Measurements from ENCODE around the gene MYL1.

MYL1 gene

DNA sequence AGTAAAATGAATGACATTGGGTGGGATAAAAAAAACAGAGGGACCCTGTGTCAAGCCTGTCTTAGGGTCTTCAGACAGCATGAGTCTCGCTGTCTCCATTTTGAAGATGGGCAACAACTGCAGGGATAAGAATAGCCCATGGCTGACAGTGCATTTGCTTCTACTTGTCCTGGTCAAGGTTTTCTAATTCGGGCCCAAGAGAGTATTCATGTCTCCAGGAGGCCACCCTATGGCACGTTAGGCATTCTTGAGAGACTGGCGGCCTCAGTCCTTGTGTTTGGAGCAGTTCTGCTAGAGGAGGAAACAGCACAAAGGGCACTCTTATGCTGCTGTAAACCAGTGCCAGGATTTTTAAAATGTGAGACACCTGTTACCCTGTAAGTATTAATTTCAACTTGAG, 9.5 kb upstream of the MYL1 start:
- Histone ChIP-seq H3K27ac (ENCODE audit: low read depth, low read length) (no peak overlapping the region), H4K20me1 (ENCODE audit: control insufficient read depth, insufficient read depth, low read depth, low read length) (no peaks in the 10 kb centered on the region), H3K9me3 (ENCODE audit: control insufficient read depth, insufficient read depth, low read length) (no peaks in the 10 kb centered on the region), H3K36me3 (ENCODE audit: control insufficient read depth, low read length) (no peaks in the 10 kb centered on the region), H3F3A (ENCODE audit: control insufficient read depth, insufficient read depth) (no peaks in the 10 kb centered on the region), H3K4me2 (ENCODE audit: low read length) (no peak overlapping the region), H3K4me3 (ENCODE audit: low read length) (no peak overlapping the region), H3K4me1 (ENCODE audit: control insufficient read depth, low read length) (no peaks in the 10 kb centered on the region), H3K27me3 (ENCODE audit: control insufficient read depth, low read length) (no peaks in the 10 kb centered on the region), H3K79me2 (ENCODE audit: control insufficient read depth, low read length) (no peaks in the 10 kb centered on the region), H3K9me2 (replicated peaks; ENCODE audit: control insufficient read depth, low read length) (no peaks in the 10 kb centered on the region)
- no peak for TF ChIP-seq EZH2phosphoT487 (IDR thresholded peaks at IDR 0.05; ENCODE audit: borderline replicate concordance, low read length)
- TF ChIP-seq, protein P1, sequence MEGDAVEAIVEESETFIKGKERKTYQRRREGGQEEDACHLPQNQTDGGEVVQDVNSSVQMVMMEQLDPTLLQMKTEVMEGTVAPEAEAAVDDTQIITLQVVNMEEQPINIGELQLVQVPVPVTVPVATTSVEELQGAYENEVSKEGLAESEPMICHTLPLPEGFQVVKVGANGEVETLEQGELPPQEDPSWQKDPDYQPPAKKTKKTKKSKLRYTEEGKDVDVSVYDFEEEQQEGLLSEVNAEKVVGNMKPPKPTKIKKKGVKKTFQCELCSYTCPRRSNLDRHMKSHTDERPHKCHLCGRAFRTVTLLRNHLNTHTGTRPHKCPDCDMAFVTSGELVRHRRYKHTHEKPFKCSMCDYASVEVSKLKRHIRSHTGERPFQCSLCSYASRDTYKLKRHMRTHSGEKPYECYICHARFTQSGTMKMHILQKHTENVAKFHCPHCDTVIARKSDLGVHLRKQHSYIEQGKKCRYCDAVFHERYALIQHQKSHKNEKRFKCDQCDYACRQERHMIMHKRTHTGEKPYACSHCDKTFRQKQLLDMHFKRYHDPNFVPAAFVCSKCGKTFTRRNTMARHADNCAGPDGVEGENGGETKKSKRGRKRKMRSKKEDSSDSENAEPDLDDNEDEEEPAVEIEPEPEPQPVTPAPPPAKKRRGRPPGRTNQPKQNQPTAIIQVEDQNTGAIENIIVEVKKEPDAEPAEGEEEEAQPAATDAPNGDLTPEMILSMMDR (IDR thresholded peaks at IDR 0.05; ENCODE audit: low read depth, low read length, poor library complexity, severe bottlenecking): no peak

DNA sequence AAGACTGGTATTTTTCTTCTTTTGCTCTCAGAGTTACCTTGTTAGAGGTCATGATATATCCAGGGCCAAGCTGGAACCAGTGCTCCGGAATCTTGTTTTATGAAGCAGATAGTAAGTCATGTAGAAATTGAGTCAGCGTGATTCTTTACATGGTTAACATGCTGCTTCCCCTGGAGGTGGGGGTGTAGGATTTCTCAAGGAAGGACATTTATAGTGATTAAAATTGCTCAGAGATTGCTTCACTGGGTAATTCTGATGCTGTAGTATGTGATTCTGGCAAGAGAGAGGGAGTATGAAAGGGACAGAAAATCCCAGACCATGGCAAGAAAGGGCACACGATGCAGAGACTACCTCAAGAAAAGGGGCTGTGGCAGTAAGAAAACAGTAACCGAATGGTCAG, 8.0 kb upstream of the MYL1 start:
- no peaks in the 10 kb centered on the region for H3K9me2 ChIP-seq (replicated peaks; ENCODE audit: control insufficient read depth, low read length)
- no peaks in the 10 kb centered on the region for H3F3A ChIP-seq (ENCODE audit: control insufficient read depth, insufficient read depth)
- H3K4me1 ChIP-seq (ENCODE audit: control insufficient read depth, low read length): no peaks in the 10 kb centered on the region
- no peaks in the 10 kb centered on the region for H3K79me2 ChIP-seq (ENCODE audit: control insufficient read depth, low read length)
- H4K20me1 ChIP-seq (ENCODE audit: control insufficient read depth, insufficient read depth, low read depth, low read length): no peaks in the 10 kb centered on the region
- TF ChIP-seq, protein P1 (IDR thresholded peaks at IDR 0.05; ENCODE audit: low read depth, low read length, poor library complexity, severe bottlenecking): no peak
- no peak for TF ChIP-seq EZH2phosphoT487 (IDR thresholded peaks at IDR 0.05; ENCODE audit: borderline replicate concordance, low read length)
- no peak overlapping the region for H3K4me2 ChIP-seq (ENCODE audit: low read length)
- no peaks in the 10 kb centered on the region for H3K27me3 ChIP-seq (ENCODE audit: control insufficient read depth, low read length)
- H3K27ac ChIP-seq (ENCODE audit: low read depth, low read length): no peak overlapping the region
- H3K9me3 ChIP-seq (ENCODE audit: control insufficient read depth, insufficient read depth, low read length): no peaks in the 10 kb centered on the region
- H3K36me3 ChIP-seq (ENCODE audit: control insufficient read depth, low read length): no peaks in the 10 kb centered on the region
- H3K4me3 ChIP-seq (ENCODE audit: low read length): no peak overlapping the region

DNA sequence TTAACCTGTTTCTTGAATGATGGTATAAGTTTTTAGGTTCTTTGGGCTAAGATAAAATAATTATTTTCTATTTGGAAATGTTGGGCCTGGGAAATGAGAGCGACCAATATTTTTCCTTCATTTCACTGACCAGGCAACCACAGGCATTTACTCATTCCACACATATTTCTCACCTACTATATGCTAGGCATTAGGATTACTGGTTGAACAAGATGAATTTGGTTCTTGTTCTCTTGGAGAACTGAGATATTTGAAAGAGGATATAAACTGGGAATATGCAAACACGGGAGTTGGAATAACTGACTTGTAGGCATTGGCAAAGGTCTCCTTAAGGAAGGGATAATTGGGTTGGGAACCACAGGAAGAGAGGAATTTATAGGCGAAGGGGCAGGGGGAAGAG, 3.9 kb upstream of the MYL1 start:
- TF ChIP-seq, protein P1 (IDR thresholded peaks at IDR 0.05; ENCODE audit: low read depth, low read length, poor library complexity, severe bottlenecking): no peak
- TF ChIP-seq EZH2phosphoT487 (IDR thresholded peaks at IDR 0.05; ENCODE audit: borderline replicate concordance, low read length): no peak
- Histone ChIP-seq H3K4me3 (ENCODE audit: low read length) (no peak overlapping the region), H3K79me2 (ENCODE audit: control insufficient read depth, low read length) (no peaks in the 10 kb centered on the region), H3K36me3 (ENCODE audit: control insufficient read depth, low read length) (no peaks in the 10 kb centered on the region), H3K27me3 (ENCODE audit: control insufficient read depth, low read length) (no peaks in the 10 kb centered on the region), H4K20me1 (ENCODE audit: control insufficient read depth, insufficient read depth, low read depth, low read length) (no peaks in the 10 kb centered on the region), H3K27ac (ENCODE audit: low read depth, low read length) (no peak overlapping the region), H3K4me2 (ENCODE audit: low read length) (no peak overlapping the region), H3K4me1 (ENCODE audit: control insufficient read depth, low read length) (no peaks in the 10 kb centered on the region), H3F3A (ENCODE audit: control insufficient read depth, insufficient read depth) (no peaks in the 10 kb centered on the region), H3K9me2 (replicated peaks; ENCODE audit: control insufficient read depth, low read length) (no peaks in the 10 kb centered on the region), H3K9me3 (ENCODE audit: control insufficient read depth, insufficient read depth, low read length) (no peaks in the 10 kb centered on the region)

DNA sequence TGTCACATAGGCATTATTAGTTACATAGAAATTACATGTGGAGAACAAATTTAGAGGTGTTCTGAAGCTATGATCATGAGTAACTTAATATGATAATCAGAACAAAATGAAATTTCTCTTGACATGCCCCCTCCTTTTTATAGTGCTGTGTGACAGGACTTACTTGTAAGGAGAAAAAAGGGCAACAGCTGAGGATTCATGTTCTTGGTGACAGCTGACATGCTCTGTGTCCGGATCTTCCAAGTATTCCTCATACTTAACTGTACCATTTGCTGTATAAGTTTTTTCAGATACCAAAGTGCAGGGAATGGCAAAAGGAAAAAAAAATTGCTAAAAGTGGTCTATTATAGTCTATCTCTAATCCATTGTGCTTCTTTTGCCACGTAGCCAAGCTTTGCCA, 3.5 kb upstream of the MYL1 start:
- H3K9me2 ChIP-seq (replicated peaks; ENCODE audit: control insufficient read depth, low read length): no peaks in the 10 kb centered on the region
- no peak overlapping the region for H3K4me2 ChIP-seq (ENCODE audit: low read length)
- H4K20me1 ChIP-seq (ENCODE audit: control insufficient read depth, insufficient read depth, low read depth, low read length): no peaks in the 10 kb centered on the region
- H3K79me2 ChIP-seq (ENCODE audit: control insufficient read depth, low read length): no peaks in the 10 kb centered on the region
- H3K27ac ChIP-seq (ENCODE audit: low read depth, low read length): no peak overlapping the region
- no peaks in the 10 kb centered on the region for H3K27me3 ChIP-seq (ENCODE audit: control insufficient read depth, low read length)
- H3K4me1 ChIP-seq (ENCODE audit: control insufficient read depth, low read length): no peaks in the 10 kb centered on the region
- H3K4me3 ChIP-seq (ENCODE audit: low read length): no peak overlapping the region
- H3F3A ChIP-seq (ENCODE audit: control insufficient read depth, insufficient read depth): no peaks in the 10 kb centered on the region
- H3K36me3 ChIP-seq (ENCODE audit: control insufficient read depth, low read length): no peaks in the 10 kb centered on the region
- TF ChIP-seq, protein P1 (IDR thresholded peaks at IDR 0.05; ENCODE audit: low read depth, low read length, poor library complexity, severe bottlenecking): no peak
- no peak for TF ChIP-seq EZH2phosphoT487 (IDR thresholded peaks at IDR 0.05; ENCODE audit: borderline replicate concordance, low read length)
- no peaks in the 10 kb centered on the region for H3K9me3 ChIP-seq (ENCODE audit: control insufficient read depth, insufficient read depth, low read length)
